A673 (cell line): ENCODE data around the gene SEMA4A. TPM values are rescaled to one million over a fixed set of nuclear protein-coding genes. Genes with fewer than 3 reads are reported as not detected.

ENCODE experiments used
- BruUV-seq: library from RNA; stranded (reverse); fragments of 400-500 nt; replicated peaks from 2 replicates; lab custom pipeline; 2021; lab: Mats Ljungman, UMichigan
- CTCF ChIA-PET: fragments of 300-600 bp; sonication (Branson Sonifier 250); formaldehyde crosslinking; loops from one replicate; lab custom pipeline; 2022; ENCODE audit warnings: antibody characterized with exemption; lab: Charles Lee
- POLR2A ChIA-PET: fragments of 300-600 bp; sonication (Branson Sonifier 250); formaldehyde crosslinking; loops from one replicate; lab custom pipeline; 2022; ENCODE audit warnings: antibody characterized with exemption; ENCODE audit not compliant: low non-redundant PET; lab: Charles Lee
- DNase-seq: peaks from one replicate; pipeline ENCODE4 v3.0.0-alpha.2; 2015; ENCODE audit warnings: low spot score
- H3K27ac ChIP-seq: fragments of 200-600 bp; sonication (generic); 2 replicates; pipeline ENCODE4 v1.5.1; 2016; ENCODE audit warnings: mixed run types, low read depth, mild to moderate bottlenecking, mixed read lengths, antibody characterized with exemption, low read length; ENCODE audit not compliant: poor library complexity, severe bottlenecking
- H3K27me3 ChIP-seq: fragments of 200-600 bp; sonication (generic); replicated peaks from 2 replicates; pipeline ENCODE4 v1.6.1; 2017; ENCODE audit warnings: mixed run types, low read depth, mild to moderate bottlenecking, mixed read lengths, antibody characterized with exemption, low read length; ENCODE audit not compliant: insufficient read depth, poor library complexity
- H3K36me3 ChIP-seq: fragments of 200-600 bp; sonication (generic); 2 replicates; pipeline ENCODE4 v1.6.1; 2016; ENCODE audit warnings: mixed run types, mild to moderate bottlenecking, mixed read lengths, antibody characterized with exemption, low read length; ENCODE audit not compliant: insufficient read depth, poor library complexity, severe bottlenecking
- H3K4me1 ChIP-seq: fragments of 200-600 bp; sonication (generic); 2 replicates; pipeline ENCODE4 v1.6.1; 2017; ENCODE audit warnings: mixed run types, mild to moderate bottlenecking, mixed read lengths, antibody characterized with exemption, low read length; ENCODE audit not compliant: insufficient read depth, poor library complexity, severe bottlenecking
- H3K4me3 ChIP-seq: fragments of 200-600 bp; sonication (generic); 2 replicates; pipeline ENCODE4 v1.5.1; 2016; ENCODE audit warnings: low read depth, mixed run types, mild to moderate bottlenecking, mixed read lengths, low read length; ENCODE audit not compliant: poor library complexity, severe bottlenecking
- H3K9me3 ChIP-seq: fragments of 200-600 bp; sonication (generic); 2 replicates; pipeline ENCODE4 v1.6.1; 2016; ENCODE audit warnings: mixed run types, low read depth, mild to moderate bottlenecking, mixed read lengths, antibody characterized with exemption, low read length; ENCODE audit not compliant: poor library complexity, severe bottlenecking
- CTCF ChIP-seq: fragments of 300-800, 200-600 bp; sonication (generic); conservative IDR thresholded peaks from 2 replicates; pipeline ENCODE4 v1.5.1; 2017; ENCODE audit warnings: low read depth, mild to moderate bottlenecking, antibody characterized with exemption, low read length, moderate library complexity, mixed read lengths
- EZH2 ChIP-seq: fragments of 200-600 bp; sonication (generic); IDR thresholded peaks from 2 replicates; pipeline ENCODE4 v1.6.1; 2017; ENCODE audit warnings: borderline replicate concordance, low read depth, mild to moderate bottlenecking, mixed read lengths, antibody characterized with exemption, low read length; ENCODE audit not compliant: poor library complexity, severe bottlenecking
- intact Hi-C: fragments of 100-400 bp; cut with micrococcal nuclease; formaldehyde crosslinking; loops from one replicate; pipeline ENCODE4 v1.10.0; 2022; ENCODE audit not compliant: unreplicated experiment
- total RNA-seq: library from RNA; stranded (reverse); gene quantifications from 2 replicates; pipeline ENCODE4 v1.2.3, GENCODE V29; 2021

Gene SEMA4A
- total RNA-seq, 1 experiment from 2014 or later: 0.77 TPM

GRCh38 chr1:156162430-156163037 is 9.1 kb downstream of the SEMA4A start:
- POLR2A ChIA-PET: no interaction called here
- no peak overlapping the region for H3K27ac ChIP-seq
- no peak overlapping the region for H3K4me3 ChIP-seq
- TF ChIP-seq EZH2 (no peak), CTCF (no peak)
- no peaks in the 10 kb centered on the region for H3K36me3 ChIP-seq
- DNase-seq: no peak
- H3K9me3 ChIP-seq: peaks cover 4% of the 10 kb centered on the region
- H3K27me3 ChIP-seq: no peaks in the 10 kb centered on the region
- no TSS peak for BruUV-seq
- H3K4me1 ChIP-seq: peaks cover 10% of the 10 kb centered on the region
- intact Hi-C loops: no loop called here
- CTCF ChIA-PET: no interaction called here

- no peaks in the 10 kb centered on the region for H3K27me3 ChIP-seq
- peaks cover 10% of the 10 kb centered on the region for H3K4me1 ChIP-seq
- intact Hi-C loops: no loop called here
- POLR2A ChIA-PET: no interaction called here
- no peaks in the 10 kb centered on the region for H3K36me3 ChIP-seq
- no peak for DNase-seq
- peaks cover 4% of the 10 kb centered on the region for H3K9me3 ChIP-seq
- CTCF ChIA-PET: no interaction called here
- BruUV-seq: no TSS peak
- H3K27ac ChIP-seq: no peak overlapping the region
- H3K4me3 ChIP-seq: no peak overlapping the region
- TF ChIP-seq EZH2: no peak
- TF ChIP-seq CTCF: no peak
Measured at GRCh38 chr1:156163712-156164111, 10.3 kb downstream of the SEMA4A start.

- intact Hi-C loops: no loop called here
- POLR2A ChIA-PET: no interaction called here
- CTCF ChIA-PET: no interaction called here
- no peak overlapping the region for H3K27ac ChIP-seq
- no peaks in the 10 kb centered on the region for H3K27me3 ChIP-seq
- no peak overlapping the region for H3K4me3 ChIP-seq
- DNase-seq: no peak
- no peaks in the 10 kb centered on the region for H3K36me3 ChIP-seq
- H3K9me3 ChIP-seq: peaks cover 4% of the 10 kb centered on the region
- H3K4me1 ChIP-seq: peaks cover 10% of the 10 kb centered on the region
- no TSS peak for BruUV-seq
- TF ChIP-seq EZH2 (no peak), CTCF (no peak)
Measured at GRCh38 chr1:156164125-156164831, 10.9 kb downstream of the SEMA4A start.
